ENCODE data around the gene ASPHD1. TPM values are rescaled to one million over a fixed set of nuclear protein-coding genes. Genes with fewer than 3 reads are reported as not detected.
"Not testable (repeated sequence)": the region's sequence is repeated elsewhere in the genome, so short reads cannot be mapped to it uniquely, and the experiment has no call there.

The ASPHD1 gene
- total RNA-seq, 4 donors from 2014 or later: 0.90 to 5.7 (median 3.9) TPM

DNA sequence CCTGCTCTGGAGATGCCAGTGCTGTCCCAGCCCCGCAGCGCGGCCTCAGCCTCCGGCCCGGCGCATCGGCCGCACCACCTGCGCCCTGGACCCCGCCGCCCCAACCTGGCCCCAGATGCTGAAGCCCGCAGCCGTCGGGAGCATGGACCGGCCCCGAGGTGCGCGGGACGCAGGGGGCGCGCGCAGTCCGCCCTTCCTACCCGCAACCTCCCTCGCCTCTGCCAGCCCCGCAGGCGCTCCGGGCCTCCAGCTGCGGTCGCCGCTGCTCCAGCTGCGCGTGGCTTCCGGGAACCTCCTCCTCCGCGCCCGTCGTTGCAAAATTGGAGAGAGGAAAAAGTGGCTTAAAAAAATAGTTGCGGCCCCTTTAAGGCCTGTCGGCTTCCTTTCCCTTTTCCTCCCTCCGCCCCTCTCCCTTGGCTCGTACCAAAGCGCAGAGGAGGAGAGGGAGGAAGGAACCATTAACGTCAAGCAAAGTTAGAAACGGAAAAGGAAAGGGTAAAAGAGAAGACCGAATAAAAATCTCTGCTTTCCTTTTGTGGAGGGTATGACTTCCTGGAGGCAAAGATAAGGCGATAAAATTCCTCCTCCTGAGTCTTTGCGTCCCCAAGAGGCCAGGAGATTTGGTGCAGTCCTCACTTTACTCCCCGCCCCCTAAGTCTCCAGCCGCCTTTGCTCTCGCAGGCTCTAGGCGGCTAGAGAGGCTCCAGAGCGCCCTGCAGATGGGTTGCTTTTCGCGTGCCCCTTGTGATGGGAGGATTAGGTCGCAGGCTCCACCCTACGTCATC is 37.2 kb upstream of the ASPHD1 start, which contains the start of gene CDIPT:
TSS of gene CDIPT (minus strand) at position 343 of the 785 bp plus-strand sequence. CDS start 369 bp downstream, outside the sequence.
- TF ChIP-seq POLR2A (IDR thresholded peaks at IDR 0.05) (no peak), EP300 (IDR thresholded peaks at IDR 0.05) (peak; percentile 87 to 91)
- TF ChIP-seq, protein P1, sequence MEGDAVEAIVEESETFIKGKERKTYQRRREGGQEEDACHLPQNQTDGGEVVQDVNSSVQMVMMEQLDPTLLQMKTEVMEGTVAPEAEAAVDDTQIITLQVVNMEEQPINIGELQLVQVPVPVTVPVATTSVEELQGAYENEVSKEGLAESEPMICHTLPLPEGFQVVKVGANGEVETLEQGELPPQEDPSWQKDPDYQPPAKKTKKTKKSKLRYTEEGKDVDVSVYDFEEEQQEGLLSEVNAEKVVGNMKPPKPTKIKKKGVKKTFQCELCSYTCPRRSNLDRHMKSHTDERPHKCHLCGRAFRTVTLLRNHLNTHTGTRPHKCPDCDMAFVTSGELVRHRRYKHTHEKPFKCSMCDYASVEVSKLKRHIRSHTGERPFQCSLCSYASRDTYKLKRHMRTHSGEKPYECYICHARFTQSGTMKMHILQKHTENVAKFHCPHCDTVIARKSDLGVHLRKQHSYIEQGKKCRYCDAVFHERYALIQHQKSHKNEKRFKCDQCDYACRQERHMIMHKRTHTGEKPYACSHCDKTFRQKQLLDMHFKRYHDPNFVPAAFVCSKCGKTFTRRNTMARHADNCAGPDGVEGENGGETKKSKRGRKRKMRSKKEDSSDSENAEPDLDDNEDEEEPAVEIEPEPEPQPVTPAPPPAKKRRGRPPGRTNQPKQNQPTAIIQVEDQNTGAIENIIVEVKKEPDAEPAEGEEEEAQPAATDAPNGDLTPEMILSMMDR (IDR thresholded peaks at IDR 0.05): peak; percentile 27 to 93 (median 71)
- Histone ChIP-seq H3K4me1 (peaks cover 0 to 30% (median 13%) of the 10 kb centered on the region in 4 donors), H3K27me3 (no peaks in the 10 kb centered on the region), H3K9me3 (no peaks in the 10 kb centered on the region), H3K27ac (peak within 1 kb of the TSS; percentile 90 to 96 (median 94)), H3K36me3 (peaks cover 3 to 33% (median 8%) of the 10 kb centered on the region in 3 donors), H3K4me3 (peak within 1 kb of the TSS; percentile 88 to 97 (median 91))
- peak; percentile 76 to 87 for DNase-seq (ENCODE audit: low spot score in 2 of 2)
- WGBS, 2 donors: 1% methylated on average over 52 to 54 of the region's 57 CpGs

DNA sequence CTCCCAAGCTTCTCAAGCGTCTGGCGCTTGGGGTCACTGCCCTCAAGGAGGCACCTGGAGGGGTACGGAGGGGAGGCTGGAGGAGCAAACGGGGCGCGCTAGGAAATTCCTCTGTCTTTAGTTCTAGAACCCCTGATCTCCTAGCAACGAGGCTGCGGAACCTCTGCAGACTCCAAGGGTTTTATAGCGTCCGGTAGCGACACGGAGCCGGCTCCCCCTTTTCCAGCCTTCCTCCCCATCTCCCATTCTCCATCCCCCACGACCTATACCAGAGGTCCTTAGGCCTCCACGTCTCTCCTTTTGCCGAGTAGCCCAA is 36.7 kb upstream of the ASPHD1 start:
- WGBS, 2 donors: 31 to 32% methylated on average over 16 of the region's 16 CpGs
- Histone ChIP-seq H3K27me3 (no peaks in the 10 kb centered on the region), H3K36me3 (peaks cover 3 to 28% (median 7%) of the 10 kb centered on the region in 3 donors), H3K9me3 (no peaks in the 10 kb centered on the region), H3K4me3 (peak overlapping the region; percentile 11 to 97 (median 89)), H3K27ac (peak overlapping the region; percentile 8 to 96 (median 94)), H3K4me1 (peaks cover 0 to 30% (median 13%) of the 10 kb centered on the region in 4 donors)
- TF ChIP-seq EP300 (IDR thresholded peaks at IDR 0.05): no peak
- TF ChIP-seq POLR2A (IDR thresholded peaks at IDR 0.05): no peak
- TF ChIP-seq, protein P1 (IDR thresholded peaks at IDR 0.05): no peak
- no peak for DNase-seq (ENCODE audit: low spot score in 2 of 2)

DNA sequence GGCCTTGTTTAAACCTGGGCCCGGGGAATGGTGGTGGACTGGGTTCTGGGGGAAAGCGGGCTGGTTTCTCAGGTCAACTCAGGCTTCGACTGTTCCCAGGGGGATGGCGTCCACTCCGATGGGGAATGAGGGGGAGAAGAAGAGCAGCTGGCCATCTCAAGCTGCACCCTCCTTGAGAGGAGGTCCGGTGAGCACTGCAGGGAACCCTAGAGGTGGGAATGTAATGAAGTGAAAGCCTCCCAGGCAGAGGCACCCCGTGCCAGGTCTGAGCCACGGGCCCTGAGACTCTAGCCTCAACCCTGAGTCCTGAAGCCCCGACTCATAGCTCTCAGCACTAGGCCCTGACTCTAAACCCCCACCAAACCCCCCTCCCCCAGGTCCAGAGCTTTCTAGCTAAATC is 36.1 kb upstream of the ASPHD1 start:
- Histone ChIP-seq H3K36me3 (peaks cover 0 to 22% (median 5%) of the 10 kb centered on the region in 3 donors), H3K4me3 (peak overlapping the region in 1 of 4 donors; percentile 11), H3K9me3 (no peaks in the 10 kb centered on the region), H3K27me3 (no peaks in the 10 kb centered on the region), H3K4me1 (peaks cover 0 to 30% (median 13%) of the 10 kb centered on the region in 4 donors), H3K27ac (no peak overlapping the region)
- TF ChIP-seq, protein P1 (IDR thresholded peaks at IDR 0.05): no peak
- TF ChIP-seq POLR2A (IDR thresholded peaks at IDR 0.05): no peak
- TF ChIP-seq EP300 (IDR thresholded peaks at IDR 0.05): no peak
- 79 to 84% methylated on average over 9 of the region's 9 CpGs for WGBS, 2 donors
- no peak for DNase-seq (ENCODE audit: low spot score in 2 of 2)

DNA sequence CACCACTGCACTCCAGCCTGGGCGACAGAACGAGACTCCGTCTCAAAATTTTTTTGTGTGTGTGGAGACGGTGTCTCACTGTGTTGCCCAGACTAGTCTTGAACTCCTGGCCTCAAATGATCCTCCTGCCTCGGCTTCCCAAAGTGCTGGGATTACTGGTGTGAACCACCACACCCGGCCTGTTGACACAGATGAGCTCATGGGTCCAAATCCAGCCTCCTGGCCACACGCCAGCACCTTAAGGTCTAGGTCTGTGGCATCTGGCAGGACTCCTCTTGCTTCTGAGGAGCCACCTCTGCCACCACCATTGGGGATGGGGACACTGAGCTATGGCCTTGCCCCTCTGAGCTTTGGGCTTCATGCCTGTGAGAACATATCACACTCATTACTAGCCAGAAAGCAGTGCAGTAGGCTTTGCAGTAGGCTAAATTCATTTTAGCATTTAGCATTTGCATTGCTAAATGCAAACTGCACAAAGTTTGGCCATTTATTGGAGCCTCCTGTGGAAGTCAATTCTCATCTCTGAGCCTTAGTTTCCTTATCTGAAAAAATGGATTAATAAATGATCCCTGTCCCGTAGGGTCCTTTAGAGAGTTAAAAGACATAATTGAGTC is 31.8 kb upstream of the ASPHD1 start:
- Histone ChIP-seq H3K27ac (no peak overlapping the region), H3K36me3 (no peaks in the 10 kb centered on the region), H3K4me1 (peaks cover 0 to 4% (median 0%) of the 10 kb centered on the region in 4 donors), H3K4me3 (no peak overlapping the region), H3K27me3 (no peaks in the 10 kb centered on the region), H3K9me3 (no peaks in the 10 kb centered on the region)
- no peak for DNase-seq (ENCODE audit: low spot score in 2 of 2)
- TF ChIP-seq, protein P1 (IDR thresholded peaks at IDR 0.05): no peak
- no peak for TF ChIP-seq POLR2A (IDR thresholded peaks at IDR 0.05)
- TF ChIP-seq EP300 (IDR thresholded peaks at IDR 0.05): no peak
- WGBS, 2 donors: 79 to 82% methylated on average over 6 to 8 of the region's 8 CpGs

DNA sequence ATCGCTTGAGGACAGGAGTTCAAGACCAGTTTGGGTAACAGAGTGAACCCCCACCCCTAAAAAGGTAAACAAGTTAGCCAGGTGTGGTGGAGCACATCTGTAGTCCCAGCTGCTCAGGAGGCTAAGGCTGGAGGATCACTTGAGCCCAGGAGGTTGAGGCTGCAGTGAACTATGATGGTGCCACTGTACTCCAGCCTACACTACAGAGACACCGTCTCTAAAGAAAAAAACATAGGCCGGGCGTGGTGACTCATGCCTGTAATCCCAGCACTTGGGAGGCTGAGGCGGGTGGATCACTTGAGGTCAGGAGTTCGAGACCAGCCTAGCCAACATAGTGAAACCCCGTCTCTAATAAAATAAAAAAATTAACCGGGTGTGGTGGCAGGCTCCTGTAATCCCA is 31.2 kb upstream of the ASPHD1 start:
- not testable (repeated sequence) for H3K4me1 ChIP-seq; H3K9me3 ChIP-seq; H3K27ac ChIP-seq; H3K27me3 ChIP-seq; H3K4me3 ChIP-seq; H3K36me3 ChIP-seq; DNase-seq (ENCODE audit: low spot score in 2 of 2)
- WGBS, 2 donors: 82 to 87% methylated on average over 8 of the region's 8 CpGs
